ENCODE data around the gene KCNQ1OT1. TPM values are rescaled to one million over a fixed set of nuclear protein-coding genes. Genes with fewer than 3 reads are reported as not detected.

The KCNQ1OT1 gene
- total and polyA plus RNA-seq, 2 of the 4 experiments (the other 2 are of a cell fraction) = 0.14 to 2.0 TPM

- Histone ChIP-seq H3K23ac (ENCODE audit: low read depth, low read length) (no peak overlapping the region), H2BK120ac (ENCODE audit: low read depth, low read length) (no peak overlapping the region), H3K79me1 (ENCODE audit: low read depth in 1 of 2, low read length in 2 of 2) (no peaks in the 10 kb centered on the region), H3K9me3 (ENCODE audit: control insufficient read depth, insufficient read depth, low read length) (no peaks in the 10 kb centered on the region), H3K4me3 (ENCODE audit: insufficient read depth, low read depth, low read length) (no peak overlapping the region), H3K27me3 (ENCODE audit: control insufficient read depth, insufficient read depth, low read length) (peaks cover 7% of the 10 kb centered on the region; the same call in 1 of the 2 replicates), H3K18ac (ENCODE audit: low read depth, low read length) (no peak overlapping the region), H3K9me1 (ENCODE audit: insufficient read depth, low read length) (no peaks in the 10 kb centered on the region), H2AFZ (replicated peaks; ENCODE audit: low read length, poor library complexity) (no peak overlapping the region), H4K5ac (ENCODE audit: low read depth, low read length) (no peak overlapping the region), H3K9ac (ENCODE audit: low read depth, low read length) (no peak overlapping the region), H3K56ac (ENCODE audit: extremely low read depth, insufficient read depth, low read length) (no peak overlapping the region), H3K27ac (ENCODE audit: insufficient read depth, low read length) (no peak overlapping the region), H4K8ac (ENCODE audit: low read depth in 2 of 2, low read length in 2 of 2) (no peak overlapping the region), H2AK9ac (replicated peaks; ENCODE audit: low read depth, low read length, poor library complexity) (no peak overlapping the region), H3K36me3 (ENCODE audit: control insufficient read depth, insufficient read depth, low read length) (no peaks in the 10 kb centered on the region), H3K4ac (ENCODE audit: low read depth, low read length) (no peak overlapping the region), H4K91ac (ENCODE audit: insufficient read depth, low read depth, low read length) (no peak overlapping the region), H2AK5ac (ENCODE audit: low read depth, low read length) (no peak overlapping the region), H3K4me2 (ENCODE audit: low read depth, low read length) (no peak overlapping the region), H2BK20ac (ENCODE audit: low read depth, low read length) (no peak overlapping the region), H3K4me1 (ENCODE audit: control insufficient read depth, insufficient read depth, low read length) (peaks cover 1% of the 10 kb centered on the region; the same call in 1 of the 2 replicates), H2BK15ac (ENCODE audit: low read depth, low read length) (no peak overlapping the region), H2BK5ac (ENCODE audit: low read depth, low read length, poor library complexity, severe bottlenecking) (no peak overlapping the region), H3K14ac (replicated peaks; ENCODE audit: low read depth, low read length) (no peak overlapping the region), H4K20me1 (ENCODE audit: insufficient read depth, low read length) (no peaks in the 10 kb centered on the region; the same call in 1 of the 2 replicates)
- TF ChIP-seq FOS (IDR thresholded peaks at IDR 0.05; ENCODE audit: low read depth, low read length) = no peak
- TF ChIP-seq CEBPB (IDR thresholded peaks at IDR 0.05; ENCODE audit: low read depth, low read length) = no peak
- no peak for TF ChIP-seq MAFK (IDR thresholded peaks at IDR 0.05; ENCODE audit: low read depth, low read length)
- TF ChIP-seq POLR2A (IDR thresholded peaks at IDR 0.05; ENCODE audit: low read depth, low read length) = no peak
- TF ChIP-seq RCOR1 (IDR thresholded peaks at IDR 0.05; ENCODE audit: insufficient replicate concordance, low read length) = no peak
- ChIA-PET CTCF (no interaction called here), POLR2A (ENCODE audit: unreplicated experiment) (no interaction called here)
- DNase-seq (no peak), ATAC-seq (ENCODE audit: low read depth) (no peak)
- dilution Hi-C loops (cut with HindIII; ENCODE audit: low sequenced_read_pairs, unreplicated experiment) (no loop called here), in situ Hi-C loops (cut with MboI; ENCODE audit: low sequenced_read_pairs) (no loop called here), intact Hi-C loops (cut with micrococcal nuclease) (no loop called here)
- no TSS peak for BruUV-seq (replicated peaks)
- WGBS, 2 experiments (ENCODE audit: extremely low coverage in 2 of 2, insufficient read length in 1 of 2) = 43% methylated on average over 1 of the region's 12 CpGs; no CpG with 5 or more reads in 1 of the 2 experiments
These were observed 33.3 kb upstream of the KCNQ1OT1 start for GRCh38 chr11:2732940-2733628.
